Loucy (cell line): ENCODE measurements around the gene MLST8.

Source experiments
- EZH2phosphoT487 ChIP-seq: fragments of 200-600 bp; IDR thresholded peaks from 2 replicates; pipeline ENCODE4 v1.6.1; 2018; ENCODE audit warnings: antibody characterized with exemption, mild to moderate bottlenecking, moderate library complexity, borderline replicate concordance
- TF ChIP-seq, protein P1 (sequence below): fragments of 200-600 bp; sonication (generic); conservative IDR thresholded peaks from 2 replicates; pipeline ENCODE4 v1.5.1; 2014; ENCODE audit warnings: mild to moderate bottlenecking, antibody characterized with exemption, low read length

DNA sequence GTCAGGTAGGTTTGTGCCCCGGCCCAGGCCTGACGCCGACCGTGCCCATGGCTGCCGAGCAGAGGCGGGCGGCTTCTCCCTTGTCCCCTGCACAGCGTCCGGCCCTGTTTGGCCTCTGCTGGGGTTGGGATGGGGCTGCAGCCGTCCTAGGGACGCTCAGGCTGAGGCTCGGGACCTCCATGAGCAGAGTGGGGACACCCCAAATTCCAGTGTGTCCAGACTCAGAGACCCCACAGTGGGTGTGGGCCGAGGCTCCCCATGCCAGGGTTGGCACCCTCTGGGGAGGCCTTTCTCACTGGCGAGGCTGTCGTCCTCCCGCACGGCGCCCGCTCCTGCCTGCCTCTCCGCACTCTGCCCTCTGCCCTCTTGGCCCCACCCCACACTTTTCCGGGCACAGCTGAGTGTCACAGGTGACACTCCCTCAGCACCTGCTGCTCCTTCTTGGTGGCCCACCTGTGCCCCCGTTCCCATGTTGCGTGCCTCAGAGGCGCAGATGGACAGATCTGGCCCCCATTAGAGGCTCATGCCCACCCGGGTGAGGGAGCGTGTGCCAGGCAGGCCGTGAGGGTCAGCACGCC, 33.6 kb upstream of the MLST8 start:
- TF ChIP-seq, protein P1, sequence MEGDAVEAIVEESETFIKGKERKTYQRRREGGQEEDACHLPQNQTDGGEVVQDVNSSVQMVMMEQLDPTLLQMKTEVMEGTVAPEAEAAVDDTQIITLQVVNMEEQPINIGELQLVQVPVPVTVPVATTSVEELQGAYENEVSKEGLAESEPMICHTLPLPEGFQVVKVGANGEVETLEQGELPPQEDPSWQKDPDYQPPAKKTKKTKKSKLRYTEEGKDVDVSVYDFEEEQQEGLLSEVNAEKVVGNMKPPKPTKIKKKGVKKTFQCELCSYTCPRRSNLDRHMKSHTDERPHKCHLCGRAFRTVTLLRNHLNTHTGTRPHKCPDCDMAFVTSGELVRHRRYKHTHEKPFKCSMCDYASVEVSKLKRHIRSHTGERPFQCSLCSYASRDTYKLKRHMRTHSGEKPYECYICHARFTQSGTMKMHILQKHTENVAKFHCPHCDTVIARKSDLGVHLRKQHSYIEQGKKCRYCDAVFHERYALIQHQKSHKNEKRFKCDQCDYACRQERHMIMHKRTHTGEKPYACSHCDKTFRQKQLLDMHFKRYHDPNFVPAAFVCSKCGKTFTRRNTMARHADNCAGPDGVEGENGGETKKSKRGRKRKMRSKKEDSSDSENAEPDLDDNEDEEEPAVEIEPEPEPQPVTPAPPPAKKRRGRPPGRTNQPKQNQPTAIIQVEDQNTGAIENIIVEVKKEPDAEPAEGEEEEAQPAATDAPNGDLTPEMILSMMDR = no peak
- no peak for TF ChIP-seq EZH2phosphoT487
